GM12878 (cell line): Measurements from ENCODE around the gene ITPR2. TPM values are rescaled to one million over a fixed set of nuclear protein-coding genes. Genes with fewer than 3 reads are reported as not detected.

Experiments used
- ATF2 ChIP-seq: IDR thresholded peaks from 2 replicates; pipeline ENCODE4 v1.6.1; 2012; ENCODE audit warnings: low read length, inconsistent platforms
- CTCF ChIP-seq, 3 experiments: IDR thresholded peaks in 2 of 3; conservative IDR thresholded peaks in 1 of 3; 2 replicates each; pipeline ENCODE4 v1.5.1; 2011; ENCODE audit warnings: low read depth in 3 of 3, low read length in 3 of 3, mild to moderate bottlenecking in 3 of 3, control low read depth in 2 of 3, moderate library complexity in 2 of 3, inconsistent platforms in 1 of 3, mixed read lengths in 1 of 3; ENCODE audit not compliant: control insufficient read depth in 2 of 3, insufficient read depth in 1 of 3; ENCODE audit errors: extremely low read depth in 1 of 3
- FOXM1 ChIP-seq: IDR thresholded peaks from 2 replicates; pipeline ENCODE4 v1.6.1; 2012; ENCODE audit warnings: low read depth, mild to moderate bottlenecking, inconsistent platforms, low read length, moderate library complexity
- JUND ChIP-seq: IDR thresholded peaks from 2 replicates; pipeline ENCODE4 v1.6.1; 2012; ENCODE audit warnings: low read depth, mild to moderate bottlenecking, low read length, improper control_type of control experiment, moderate library complexity
- MTA2 ChIP-seq: fragments of 450-650 bp; IDR thresholded peaks from 2 replicates; pipeline ENCODE4 v1.6.1; 2016; ENCODE audit warnings: low read depth, mild to moderate bottlenecking, moderate library complexity
- ZBTB33 ChIP-seq: fragments of 450-650 bp; IDR thresholded peaks from 2 replicates; pipeline ENCODE4 v1.6.1; 2017; ENCODE audit warnings: mild to moderate bottlenecking
- ZBTB4 ChIP-seq: fragments of 450-650 bp; formaldehyde crosslinking; IDR thresholded peaks from 2 replicates; pipeline ENCODE4 v1.4.0; 2022; ENCODE audit warnings: mild to moderate bottlenecking, moderate library complexity
- ZBTB40 ChIP-seq: fragments of 450-650 bp; IDR thresholded peaks from 2 replicates; pipeline ENCODE4 v1.6.1; 2016; ENCODE audit warnings: mild to moderate bottlenecking, moderate library complexity, borderline replicate concordance
- ZNF592 ChIP-seq: fragments of 450-650 bp; IDR thresholded peaks from 2 replicates; pipeline ENCODE4 v1.6.1; 2017; ENCODE audit warnings: mild to moderate bottlenecking, moderate library complexity
- polyA plus RNA-seq, 11 experiments: library from polyadenylated mRNA; depleted of rRNA in 4 of 11; unstranded in 6 of 11; stranded (reverse) in 5 of 11; fragments of >200 nt; fragmentation: Nextera tagmentation in 4 of 11; fragmentation: Illumina TruSeq in 1 of 11; extraction: Ambion mirVana in 4 of 11; extraction: Trizol in 1 of 11; gene quantifications; 1 replicate in 1 of 11; 2 replicates in 10 of 11; pipeline versions ENCODE4 v1.2.1 to v1.2.3, GENCODE V29; 2011 to 2016; ENCODE audit warnings: inconsistent platforms in 2 of 11, missing spikeins in 2 of 11, low read depth in 1 of 11
- total RNA-seq, 4 experiments: library from RNA; depleted of rRNA in 3 of 4; stranded (reverse); fragments of >200 nt in 3 of 4; fragmentation: Illumina TruSeq in 1 of 4; extraction: Trizol in 1 of 4; gene quantifications; 2 replicates each; pipeline versions ENCODE4 v1.2.1 to v1.2.3, GENCODE V29; 2013 to 2021

The ITPR2 gene
- total and polyA plus RNA-seq, 10 of the 15 experiments (the other 5 are each of a cell fraction or from before 2014, with no cell fraction given), result 7.5 to 76.2 (median 47.1) TPM

- TF ChIP-seq JUND (no peak), CTCF (IDR thresholded peaks at IDR 0.05 in 2 of 3, conservative IDR thresholded peaks at IDR 0.05 in 1 of 3; ENCODE audit: control insufficient read depth in 2 of 3, extremely low read depth in 1 of 3, insufficient read depth in 1 of 3, low read depth in 3 of 3, low read length in 3 of 3) (no peak), ZBTB40 (no peak), MTA2 (no peak), FOXM1 (no peak), ZNF592 (no peak), ATF2 (no peak), ZBTB4 (no peak), ZBTB33 (no peak)
Observed at GRCh38 chr12:26374934-26375680, 457.9 kb downstream of the ITPR2 start (continued).
